Chondrocyte (in vitro differentiated cells): ENCODE measurements around the gene MALRD1. TPM values are rescaled to one million over a fixed set of nuclear protein-coding genes. Genes with fewer than 3 reads are reported as not detected.

Experiments used
- DNase-seq: peaks from one replicate; pipeline ENCODE4 v3.0.0; 2021; ENCODE audit warnings: mixed read lengths, low spot score
- H3K27ac Mint-ChIP-seq: one replicate; pipeline ENCODE4 v1.8.0; 2021; ENCODE audit warnings: mild to moderate bottlenecking, moderate library complexity, mixed read lengths; ENCODE audit not compliant: unreplicated experiment
- H3K27me3 Mint-ChIP-seq: 2 replicates; pipeline ENCODE4 v1.8.0; 2021; ENCODE audit warnings: low read depth, mixed read lengths
- H3K36me3 Mint-ChIP-seq: 2 replicates; pipeline ENCODE4 v1.8.0; 2021; ENCODE audit warnings: low read depth, mixed read lengths
- H3K4me1 Mint-ChIP-seq: 2 replicates; pipeline ENCODE4 v1.8.0; 2021; ENCODE audit warnings: low read depth, mild to moderate bottlenecking, mixed read lengths
- H3K4me3 Mint-ChIP-seq: one replicate; pipeline ENCODE4 v1.8.0; 2021; ENCODE audit warnings: mild to moderate bottlenecking, moderate library complexity, mixed read lengths; ENCODE audit not compliant: unreplicated experiment
- H3K9me3 Mint-ChIP-seq: 2 replicates; pipeline ENCODE4 v1.8.0; 2021; ENCODE audit warnings: low read depth, mixed read lengths
- total RNA-seq: library from RNA; stranded (reverse); gene quantifications from 3 replicates; pipeline ENCODE4 v1.2.1, GENCODE V29; 2021
- TF ChIP-seq, protein P1 (sequence below): fragments of 200-600 bp; sonication (generic); IDR thresholded peaks from 2 replicates; pipeline ENCODE4 v1.5.0; 2021; ENCODE audit warnings: antibody characterized with exemption, mild to moderate bottlenecking, moderate library complexity

The MALRD1 gene
- total RNA-seq, 1 donor from 2014 or later, result 0.27 TPM

GRCh38 chr10:19778996-19779395, 730.4 kb downstream of the MALRD1 start:
- peaks cover 5% of the 10 kb centered on the region for H3K4me1 Mint-ChIP-seq
- H3K4me3 Mint-ChIP-seq, result no peak overlapping the region
- H3K27me3 Mint-ChIP-seq, result no peaks in the 10 kb centered on the region
- TF ChIP-seq, protein P1, sequence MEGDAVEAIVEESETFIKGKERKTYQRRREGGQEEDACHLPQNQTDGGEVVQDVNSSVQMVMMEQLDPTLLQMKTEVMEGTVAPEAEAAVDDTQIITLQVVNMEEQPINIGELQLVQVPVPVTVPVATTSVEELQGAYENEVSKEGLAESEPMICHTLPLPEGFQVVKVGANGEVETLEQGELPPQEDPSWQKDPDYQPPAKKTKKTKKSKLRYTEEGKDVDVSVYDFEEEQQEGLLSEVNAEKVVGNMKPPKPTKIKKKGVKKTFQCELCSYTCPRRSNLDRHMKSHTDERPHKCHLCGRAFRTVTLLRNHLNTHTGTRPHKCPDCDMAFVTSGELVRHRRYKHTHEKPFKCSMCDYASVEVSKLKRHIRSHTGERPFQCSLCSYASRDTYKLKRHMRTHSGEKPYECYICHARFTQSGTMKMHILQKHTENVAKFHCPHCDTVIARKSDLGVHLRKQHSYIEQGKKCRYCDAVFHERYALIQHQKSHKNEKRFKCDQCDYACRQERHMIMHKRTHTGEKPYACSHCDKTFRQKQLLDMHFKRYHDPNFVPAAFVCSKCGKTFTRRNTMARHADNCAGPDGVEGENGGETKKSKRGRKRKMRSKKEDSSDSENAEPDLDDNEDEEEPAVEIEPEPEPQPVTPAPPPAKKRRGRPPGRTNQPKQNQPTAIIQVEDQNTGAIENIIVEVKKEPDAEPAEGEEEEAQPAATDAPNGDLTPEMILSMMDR, result no peak
- H3K9me3 Mint-ChIP-seq, result peaks cover 3% of the 10 kb centered on the region
- no peak overlapping the region for H3K27ac Mint-ChIP-seq
- no peaks in the 10 kb centered on the region for H3K36me3 Mint-ChIP-seq
- no peak for DNase-seq

DNA sequence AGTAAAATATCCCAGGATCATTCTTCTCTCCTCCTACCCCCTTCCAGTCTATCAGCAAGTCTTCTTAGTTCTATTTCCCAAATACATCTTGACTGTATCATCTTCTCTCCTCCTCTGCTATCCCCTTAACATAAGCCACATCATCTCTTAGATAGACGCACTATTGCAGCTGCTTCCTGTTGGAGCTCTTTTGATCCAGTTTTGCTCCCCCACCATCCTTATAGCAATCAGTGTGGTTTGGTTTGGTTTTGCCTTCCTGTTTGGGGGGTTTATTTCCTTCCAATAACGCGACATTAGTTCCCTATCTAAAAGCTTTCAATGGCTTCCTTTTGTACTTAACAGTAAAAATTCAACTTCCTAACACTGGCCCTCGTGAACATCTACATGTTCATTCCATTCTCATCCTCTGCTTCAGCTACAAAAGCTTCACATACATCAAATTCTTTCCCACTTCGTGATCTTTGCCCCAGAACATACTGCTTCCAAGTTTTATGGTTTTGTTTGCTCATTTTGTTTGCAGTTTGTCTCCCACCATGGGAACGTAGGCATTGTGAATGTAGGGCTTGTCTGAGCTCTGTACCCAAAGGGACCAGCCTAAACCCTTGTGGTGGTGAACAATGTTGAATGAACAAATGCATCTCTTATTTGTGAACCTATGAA, 734.0 kb downstream of the MALRD1 start:
- no peak overlapping the region for H3K27ac Mint-ChIP-seq
- peaks cover 5% of the 10 kb centered on the region for H3K4me1 Mint-ChIP-seq
- TF ChIP-seq, protein P1, result no peak
- H3K4me3 Mint-ChIP-seq, result no peak overlapping the region
- H3K27me3 Mint-ChIP-seq, result no peaks in the 10 kb centered on the region
- H3K36me3 Mint-ChIP-seq, result no peaks in the 10 kb centered on the region
- H3K9me3 Mint-ChIP-seq, result peaks cover 3% of the 10 kb centered on the region
- no peak for DNase-seq

DNA sequence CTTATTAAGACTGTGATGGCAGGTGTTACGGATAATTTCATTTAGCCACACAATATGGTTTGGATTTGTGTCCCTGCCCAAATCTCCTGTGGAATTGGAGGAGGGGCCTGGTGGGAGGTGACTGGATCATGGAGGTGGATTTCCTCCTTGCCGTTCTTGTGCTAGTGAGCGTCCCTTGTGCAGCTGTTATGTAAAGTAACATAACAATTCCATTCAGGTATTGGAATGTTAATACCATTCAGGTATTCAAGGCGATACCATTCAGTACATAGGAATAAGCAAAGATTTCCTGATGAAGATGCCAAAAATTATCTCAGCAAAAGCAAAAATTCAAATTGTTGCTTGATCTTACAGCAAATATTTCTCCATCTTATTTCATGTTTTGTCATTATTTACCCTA, 735.1 kb downstream of the MALRD1 start:
- no peak overlapping the region for H3K27ac Mint-ChIP-seq

More for the DNA sequence above, 735.1 kb downstream of the MALRD1 start:
- TF ChIP-seq, protein P1, result no peak
- Mint-ChIP-seq H3K4me3 (no peak overlapping the region), H3K27me3 (no peaks in the 10 kb centered on the region), H3K36me3 (no peaks in the 10 kb centered on the region), H3K9me3 (peaks cover 3% of the 10 kb centered on the region), H3K4me1 (peaks cover 11% of the 10 kb centered on the region)
- DNase-seq, result no peak
